Medulla oblongata (tissue), 1 donor: ENCODE results near the gene MYH9.
"Not testable (repeated sequence)": the region's sequence is repeated elsewhere in the genome, so short reads cannot be mapped to it uniquely, and the experiment has no call there.

Source experiments
- DNase-seq: peaks from one replicate; pipeline ENCODE4 v3.0.0-alpha.2; 2015; ENCODE audit errors: extremely low spot score

The MYH9 gene

GRCh38 chr22:36387959-36388726, at the start of gene MYH9:
TSS of gene MYH9 (minus strand) at chr22:36387967. CDS start at chr22:36349236, 38,731 bp downstream.
- DNase-seq: peak; percentile 100

- no peak for DNase-seq
Observed at GRCh38 chr22:36435516-36436415, 48.0 kb upstream of the MYH9 start.

- no peak for DNase-seq
Observed at GRCh38 chr22:36433318-36434231, 45.8 kb upstream of the MYH9 start.

- no peak for DNase-seq
Observed at GRCh38 chr22:36432592-36433317, 45.0 kb upstream of the MYH9 start.

- DNase-seq: no peak
Observed at GRCh38 chr22:36431977-36432376, 44.2 kb upstream of the MYH9 start.

GRCh38 chr22:36430863-36431262, 43.1 kb upstream of the MYH9 start:
- no peak for DNase-seq

GRCh38 chr22:36427952-36428351, 40.2 kb upstream of the MYH9 start:
- DNase-seq: not testable (repeated sequence)

GRCh38 chr22:36425977-36426523, 38.3 kb upstream of the MYH9 start:
- no peak for DNase-seq

- no peak for DNase-seq
Observed at GRCh38 chr22:36424901-36425579, 37.3 kb upstream of the MYH9 start.

- DNase-seq: not testable (repeated sequence)
Observed at GRCh38 chr22:36424466-36424865, 36.7 kb upstream of the MYH9 start.

GRCh38 chr22:36423461-36424404, 36.0 kb upstream of the MYH9 start:
- peak; percentile 36 for DNase-seq

GRCh38 chr22:36422287-36423014, 34.7 kb upstream of the MYH9 start:
- no peak for DNase-seq

- DNase-seq: peak; percentile 44
Observed at GRCh38 chr22:36419912-36420882, 32.4 kb upstream of the MYH9 start.

- peak; percentile 75 for DNase-seq
Observed at GRCh38 chr22:36419177-36419911, 31.6 kb upstream of the MYH9 start.

GRCh38 chr22:36417281-36417686, 29.5 kb upstream of the MYH9 start:
- DNase-seq: no peak

GRCh38 chr22:36415415-36416168, 27.8 kb upstream of the MYH9 start:
- no peak for DNase-seq
